ENCODE data around the gene ORMDL3. TPM values are rescaled to one million over a fixed set of nuclear protein-coding genes. Genes with fewer than 3 reads are reported as not detected.

The ORMDL3 gene
- total RNA-seq, 4 donors from 2014 or later = 58.1 to 84.0 (median 70.0) TPM

DNA sequence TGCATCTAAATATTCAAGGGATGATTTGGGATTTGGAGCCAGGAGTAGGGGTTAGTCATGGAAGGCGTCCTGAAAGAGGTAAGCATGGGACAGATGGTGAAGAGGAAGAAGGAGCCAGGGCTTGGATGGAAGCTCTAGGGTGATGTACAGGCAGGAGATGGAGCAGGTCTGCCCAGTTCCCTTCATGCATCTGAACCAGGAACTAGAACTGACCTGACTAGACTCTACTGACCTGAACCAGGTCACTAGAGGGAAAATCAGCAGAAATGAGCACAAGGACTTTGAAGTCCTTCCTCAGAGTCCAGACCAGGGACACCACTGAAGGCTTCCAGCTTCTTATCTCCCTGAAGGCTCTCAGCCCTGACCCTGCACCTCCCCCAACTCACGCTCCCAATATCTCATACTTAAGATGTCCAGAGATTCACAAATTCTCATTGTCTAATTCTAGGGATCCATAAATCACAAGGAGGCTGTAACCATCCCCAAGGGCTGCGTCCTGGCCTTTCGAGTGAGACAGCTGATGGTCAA, 43.7 kb upstream of the ORMDL3 start:
- TF ChIP-seq POLR2A (IDR thresholded peaks at IDR 0.05) = no peak
- TF ChIP-seq, protein P1, sequence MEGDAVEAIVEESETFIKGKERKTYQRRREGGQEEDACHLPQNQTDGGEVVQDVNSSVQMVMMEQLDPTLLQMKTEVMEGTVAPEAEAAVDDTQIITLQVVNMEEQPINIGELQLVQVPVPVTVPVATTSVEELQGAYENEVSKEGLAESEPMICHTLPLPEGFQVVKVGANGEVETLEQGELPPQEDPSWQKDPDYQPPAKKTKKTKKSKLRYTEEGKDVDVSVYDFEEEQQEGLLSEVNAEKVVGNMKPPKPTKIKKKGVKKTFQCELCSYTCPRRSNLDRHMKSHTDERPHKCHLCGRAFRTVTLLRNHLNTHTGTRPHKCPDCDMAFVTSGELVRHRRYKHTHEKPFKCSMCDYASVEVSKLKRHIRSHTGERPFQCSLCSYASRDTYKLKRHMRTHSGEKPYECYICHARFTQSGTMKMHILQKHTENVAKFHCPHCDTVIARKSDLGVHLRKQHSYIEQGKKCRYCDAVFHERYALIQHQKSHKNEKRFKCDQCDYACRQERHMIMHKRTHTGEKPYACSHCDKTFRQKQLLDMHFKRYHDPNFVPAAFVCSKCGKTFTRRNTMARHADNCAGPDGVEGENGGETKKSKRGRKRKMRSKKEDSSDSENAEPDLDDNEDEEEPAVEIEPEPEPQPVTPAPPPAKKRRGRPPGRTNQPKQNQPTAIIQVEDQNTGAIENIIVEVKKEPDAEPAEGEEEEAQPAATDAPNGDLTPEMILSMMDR (IDR thresholded peaks at IDR 0.05) = no peak
- WGBS, 2 donors = 88 to 94% methylated on average over 4 of the region's 4 CpGs

DNA sequence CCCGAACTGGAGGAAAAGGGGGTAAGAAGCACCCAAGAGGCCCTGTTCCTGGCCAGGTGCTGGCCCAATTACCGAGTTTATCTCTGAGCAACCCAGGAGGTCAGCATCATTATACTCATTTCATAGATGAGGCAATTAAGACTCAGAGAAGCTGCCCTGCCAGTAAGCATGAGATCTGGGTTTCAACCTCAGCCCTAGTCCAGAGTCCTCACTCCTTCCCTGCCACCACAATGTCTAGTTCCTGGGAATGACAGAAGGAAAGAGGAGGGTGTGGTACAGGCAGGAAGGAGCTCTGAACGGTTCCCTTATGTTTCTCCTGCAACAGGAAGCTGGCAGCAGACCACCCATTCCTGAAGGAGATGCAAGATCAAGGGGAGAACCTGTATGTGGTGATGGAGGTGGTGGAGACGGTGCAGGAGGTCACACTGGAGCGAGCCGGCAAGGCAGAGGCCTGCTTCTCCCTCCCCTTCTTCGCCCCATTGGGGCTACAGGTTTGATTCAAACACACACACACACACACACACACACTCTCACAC, 42.8 kb upstream of the ORMDL3 start:
- H3K4me3 ChIP-seq (ENCODE audit: low read depth, poor library complexity, severe bottlenecking) = no peak overlapping the region
- TF ChIP-seq POLR2A (IDR thresholded peaks at IDR 0.05) = no peak
- TF ChIP-seq, protein P1 (IDR thresholded peaks at IDR 0.05) = no peak
- no peak for DNase-seq (ENCODE audit: low spot score in 2 of 2)
- 68 to 69% methylated on average over 7 of the region's 7 CpGs for WGBS, 2 donors
- intact Hi-C loops (cut with DNase I; ENCODE audit: low total_unique reads) = no loop called here

More for the DNA sequence above, 43.7 kb upstream of the ORMDL3 start:
- intact Hi-C loops (cut with DNase I; ENCODE audit: low total_unique reads) = no loop called here
- no peak for DNase-seq (ENCODE audit: low spot score in 2 of 2)
- H3K4me3 ChIP-seq (ENCODE audit: low read depth, poor library complexity, severe bottlenecking) = no peak overlapping the region

DNA sequence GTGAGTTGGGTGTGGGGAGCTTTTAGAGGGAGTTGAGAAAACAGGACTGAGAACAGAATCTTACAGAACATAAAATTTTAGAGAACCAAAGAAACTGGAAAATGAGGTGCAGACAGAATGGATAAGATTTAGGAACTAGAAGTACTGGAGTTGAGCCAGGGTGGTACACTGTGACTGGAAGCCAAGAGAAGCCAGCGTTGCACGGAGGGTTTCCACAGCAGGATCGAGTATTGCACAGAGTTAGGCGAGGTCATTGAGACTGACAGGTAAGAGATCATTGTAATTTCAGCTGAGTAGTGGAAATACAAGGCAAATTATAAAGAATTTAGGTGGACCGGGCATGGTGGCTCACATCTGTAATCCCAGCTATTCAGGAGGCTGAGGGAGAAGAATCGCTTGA, 42.0 kb upstream of the ORMDL3 start:
- 61 to 68% methylated on average over 6 of the region's 6 CpGs for WGBS, 2 donors
- no peak overlapping the region for H3K4me3 ChIP-seq (ENCODE audit: low read depth, poor library complexity, severe bottlenecking)
- TF ChIP-seq POLR2A (IDR thresholded peaks at IDR 0.05) = no peak
- TF ChIP-seq, protein P1 (IDR thresholded peaks at IDR 0.05) = no peak
- DNase-seq (ENCODE audit: low spot score in 2 of 2) = no peak
- intact Hi-C loops (cut with DNase I; ENCODE audit: low total_unique reads) = no loop called here

DNA sequence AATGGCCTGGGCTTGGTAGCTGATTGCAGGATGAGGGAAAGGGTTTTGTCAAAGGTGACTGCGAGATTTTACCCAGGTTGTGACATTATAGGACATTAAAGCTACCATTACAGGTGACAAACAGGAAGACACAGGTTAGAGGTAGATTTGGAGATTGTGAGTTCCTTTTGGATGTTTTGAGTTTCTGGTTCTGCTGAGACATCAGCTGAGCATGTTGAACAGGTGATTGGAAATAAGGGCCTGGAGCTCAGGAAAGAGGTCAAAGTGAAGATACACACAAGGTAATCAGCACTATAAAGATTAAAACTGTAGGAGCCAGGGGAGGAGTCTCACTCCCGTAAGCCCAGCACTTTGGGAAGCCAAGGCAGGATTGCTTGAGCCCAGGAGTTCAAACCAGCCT, 41.4 kb upstream of the ORMDL3 start:
- DNase-seq (ENCODE audit: low spot score in 2 of 2) = no peak
- no peak overlapping the region for H3K4me3 ChIP-seq (ENCODE audit: low read depth, poor library complexity, severe bottlenecking)
- 86 to 90% methylated on average over 2 of the region's 2 CpGs for WGBS, 2 donors
- TF ChIP-seq, protein P1 (IDR thresholded peaks at IDR 0.05) = no peak
- TF ChIP-seq POLR2A (IDR thresholded peaks at IDR 0.05) = no peak
- intact Hi-C loops (cut with DNase I; ENCODE audit: low total_unique reads) = no loop called here

DNA sequence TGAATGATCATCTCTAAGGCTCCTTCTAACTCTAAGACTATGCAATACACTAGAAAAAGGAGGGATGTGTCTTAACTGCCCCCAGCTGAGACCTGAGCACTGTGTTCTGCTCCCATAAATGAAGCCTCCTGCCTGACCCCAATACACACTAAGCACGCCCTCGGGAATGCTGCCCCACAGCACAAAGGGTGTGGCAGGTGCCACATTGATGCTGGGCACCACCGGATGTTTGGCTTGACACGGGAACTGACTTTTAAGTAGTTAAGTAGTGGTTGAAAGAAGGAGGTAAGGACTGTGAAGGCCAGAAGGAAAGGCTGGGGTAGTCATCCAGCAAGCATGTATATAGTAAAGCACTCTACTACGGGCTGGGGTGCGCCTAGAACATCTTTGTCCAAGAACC, 39.4 kb upstream of the ORMDL3 start:
- no peak overlapping the region for H3K4me3 ChIP-seq (ENCODE audit: low read depth, poor library complexity, severe bottlenecking)
- DNase-seq (ENCODE audit: low spot score in 2 of 2) = no peak
- no peak for TF ChIP-seq POLR2A (IDR thresholded peaks at IDR 0.05)
- TF ChIP-seq, protein P1 (IDR thresholded peaks at IDR 0.05) = no peak
- WGBS, 2 donors = 77 to 80% methylated on average over 6 of the region's 6 CpGs
- intact Hi-C loops (cut with DNase I; ENCODE audit: low total_unique reads) = no loop called here

All from lower leg skin (tissue), 4 donors.